Prostate gland (tissue), 2 donors: Measurements from ENCODE around the gene TIAM2.

Experiments
- CTCF ChIP-seq, 4 experiments: fragments of 200-600 bp in 2 of 4; fragments of 450-650 bp in 2 of 4; sonication (generic) in 2 of 4; IDR thresholded peaks; 1 replicate in 3 of 4; 2 replicates in 1 of 4; pipeline ENCODE4 v1.5.1; 2016 to 2019; ENCODE audit warnings: antibody characterized with exemption in 4 of 4, mild to moderate bottlenecking in 2 of 4, moderate library complexity in 2 of 4
- POLR2A ChIP-seq: fragments of 450-650 bp; IDR thresholded peaks from one replicate; pipeline ENCODE4 v1.6.1; 2016; ENCODE audit warnings: antibody characterized with exemption, mild to moderate bottlenecking
- POLR2AphosphoS5 ChIP-seq: sonication (generic); formaldehyde crosslinking; IDR thresholded peaks from one replicate; pipeline ENCODE4 v1.6.1; 2017; ENCODE audit warnings: antibody characterized with exemption

- TF ChIP-seq POLR2AphosphoS5 = no peak
- TF ChIP-seq CTCF (IDR thresholded peaks at IDR 0.05) = no peak
- no peak for TF ChIP-seq POLR2A
Observed at GRCh38 chr6:155128977-155129376, 133.9 kb downstream of the TIAM2 start.
